GM12875 (cell line): ENCODE measurements around the gene SLC23A3.
A peak's percentile ranks its signal among the peaks of the same experiment; 100 is the strongest.

ENCODE experiments used
- H3K4me3 ChIP-seq: one replicate; pipeline ENCODE4 v1.5.1; 2011; ENCODE audit warnings: low read depth, low read length, control low read depth
- CTCF ChIP-seq: IDR thresholded peaks from 2 replicates; pipeline ENCODE4 v1.5.1; 2011; ENCODE audit warnings: low read depth, mild to moderate bottlenecking, control low read depth, inconsistent platforms, low read length, moderate library complexity, borderline replicate concordance; ENCODE audit not compliant: insufficient read depth

SLC23A3 gene

GRCh38 chr2:219172231-219173154 lies 2.7 kb upstream of the SLC23A3 start:
- no peak for TF ChIP-seq CTCF
- H3K4me3 ChIP-seq, result no peak overlapping the region

- no peak overlapping the region for H3K4me3 ChIP-seq
- TF ChIP-seq CTCF, result peak; percentile 68; the same call in 1 of the 2 replicates
Observed at GRCh38 chr2:219171231-219171651, 1.4 kb upstream of the SLC23A3 start.

- no peak for TF ChIP-seq CTCF
- H3K4me3 ChIP-seq, result no peak overlapping the region
Observed at GRCh38 chr2:219168932-219169331, 897 bp downstream of the SLC23A3 start.

GRCh38 chr2:219168526-219168925 lies 1.3 kb downstream of the SLC23A3 start:
- no peak for TF ChIP-seq CTCF
- no peak overlapping the region for H3K4me3 ChIP-seq

- no peak for TF ChIP-seq CTCF
- no peak overlapping the region for H3K4me3 ChIP-seq
Observed at GRCh38 chr2:219167997-219168396, 1.8 kb downstream of the SLC23A3 start.

- TF ChIP-seq CTCF, result no peak
Observed at GRCh38 chr2:219165058-219165911, 4.5 kb downstream of the SLC23A3 start.

More at GRCh38 chr2:219165058-219165911, 4.5 kb downstream of the SLC23A3 start:
- no peak overlapping the region for H3K4me3 ChIP-seq
